HCT116 (cell line): ENCODE results near the gene CD19.

Experiments
- CTCF ChIP-seq, 3 experiments: fragments of 200-600 bp in 1 of 3; sonication (generic) in 1 of 3; IDR thresholded peaks in 2 of 3; conservative IDR thresholded peaks in 1 of 3; 2 replicates each; pipeline ENCODE4 v1.5.1; 2012 to 2017; ENCODE audit warnings: low read depth in 2 of 3, low read length in 2 of 3, antibody characterized with exemption in 1 of 3, borderline replicate concordance in 1 of 3, control low read depth in 1 of 3, mild to moderate bottlenecking in 1 of 3, mixed read lengths in 1 of 3, mixed run types in 1 of 3, moderate library complexity in 1 of 3; ENCODE audit not compliant: insufficient read depth in 1 of 3
- EGR1 ChIP-seq: IDR thresholded peaks from 2 replicates; pipeline ENCODE4 v1.6.1; 2012; ENCODE audit warnings: low read depth
- EZH2phosphoT487 ChIP-seq: fragments of 200-600 bp; IDR thresholded peaks from 2 replicates; pipeline ENCODE4 v1.6.1; 2018; ENCODE audit warnings: antibody characterized with exemption, borderline replicate concordance
- FOSL1 ChIP-seq: IDR thresholded peaks from 2 replicates; pipeline ENCODE4 v1.6.1; 2012; ENCODE audit warnings: low read depth
- POLR2A ChIP-seq: IDR thresholded peaks from 2 replicates; pipeline ENCODE4 v1.7.0; 2011; ENCODE audit warnings: borderline replicate concordance; ENCODE audit not compliant: insufficient read depth, insufficient read length; ENCODE audit errors: extremely low read depth
- POLR2AphosphoS5 ChIP-seq: IDR thresholded peaks from 2 replicates; pipeline ENCODE4 v1.6.1; 2011; ENCODE audit warnings: mild to moderate bottlenecking, low read depth, low read length, moderate library complexity
- RAD21 ChIP-seq: IDR thresholded peaks from 2 replicates; pipeline ENCODE4 v1.6.1; 2012; ENCODE audit warnings: low read depth, mild to moderate bottlenecking
- REST ChIP-seq: IDR thresholded peaks from 2 replicates; pipeline ENCODE4 v1.6.1; 2012; ENCODE audit warnings: low read depth
- YY1 ChIP-seq: IDR thresholded peaks from 2 replicates; pipeline ENCODE4 v1.6.1; 2011; ENCODE audit warnings: low read length, low read depth, moderate library complexity, mild to moderate bottlenecking; ENCODE audit not compliant: insufficient replicate concordance; ENCODE audit errors: extremely low read depth
- TF ChIP-seq, protein P1 (sequence below): IDR thresholded peaks from 2 replicates; pipeline ENCODE4 v1.6.1; 2012

GRCh38 chr16:28900601-28901000, 31.2 kb upstream of the CD19 start:
- TF ChIP-seq POLR2A (no peak), CTCF (IDR thresholded peaks at IDR 0.05 in 2 of 3, conservative IDR thresholded peaks at IDR 0.05 in 1 of 3; ENCODE audit: borderline replicate concordance in 1 of 3, insufficient read depth in 1 of 3, low read depth in 2 of 3, low read length in 2 of 3) (no peak), EGR1 (no peak), EZH2phosphoT487 (no peak), POLR2AphosphoS5 (no peak), FOSL1 (no peak), RAD21 (no peak), REST (no peak), YY1 (no peak)
- TF ChIP-seq, protein P1, sequence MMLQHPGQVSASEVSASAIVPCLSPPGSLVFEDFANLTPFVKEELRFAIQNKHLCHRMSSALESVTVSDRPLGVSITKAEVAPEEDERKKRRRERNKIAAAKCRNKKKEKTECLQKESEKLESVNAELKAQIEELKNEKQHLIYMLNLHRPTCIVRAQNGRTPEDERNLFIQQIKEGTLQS: no peak
